Endothelial cell of umbilical vein (primary cell): ENCODE measurements around the gene MRPL17. TPM values are rescaled to one million over a fixed set of nuclear protein-coding genes. Genes with fewer than 3 reads are reported as not detected.

Experiments
- BruUV-seq: library from RNA; stranded (reverse); fragments of 400-500 nt; replicated peaks from 2 replicates; lab custom pipeline; 2021; lab: Mats Ljungman, UMichigan
- CTCF ChIA-PET: fragments of 300-600, 350-600 bp; sonication (Branson Sonifier 250); formaldehyde crosslinking; loops from one replicate; lab custom pipeline; 2021; ENCODE audit warnings: antibody characterized with exemption, inconsistent platforms; lab: Charles Lee
- POLR2A ChIA-PET: fragments of 300-600, 350-600 bp; sonication (Branson Sonifier 250); formaldehyde crosslinking; loops from one replicate; lab custom pipeline; 2021; ENCODE audit warnings: antibody characterized with exemption, inconsistent platforms; lab: Charles Lee
- DNase-seq: peaks from one replicate; pipeline ENCODE4 v3.0.0-alpha.2; 2011; ENCODE audit warnings: low read depth, low spot score
- FAIRE-seq: peaks from 2 replicates; lab custom pipeline; 2011; peaks lifted over from hg19 to GRCh38; lab: Jason Lieb, UNC
- H2AFZ ChIP-seq: 2 replicates; pipeline ENCODE4 v1.6.0; 2012; ENCODE audit warnings: low read depth, low read length, control low read depth, inconsistent platforms
- H3K27ac ChIP-seq: 2 replicates; pipeline ENCODE4 v1.5.1; 2011; ENCODE audit warnings: low read depth, mild to moderate bottlenecking, control low read depth, low read length, moderate library complexity; ENCODE audit not compliant: insufficient read depth
- H3K27me3 ChIP-seq, 2 experiments: 2 replicates each; pipeline versions ENCODE4 v1.6.0 to v1.6.1; 2011; ENCODE audit warnings: low read length in 2 of 2, mixed read lengths in 1 of 2; ENCODE audit not compliant: control insufficient read depth in 2 of 2, insufficient read depth in 2 of 2
- H3K36me3 ChIP-seq, 2 experiments: 2 replicates in 1 of 2; 3 replicates in 1 of 2; pipeline ENCODE4 v1.5.1; 2011; ENCODE audit warnings: low read length in 2 of 2, mild to moderate bottlenecking in 1 of 2, moderate library complexity in 1 of 2; ENCODE audit not compliant: control insufficient read depth in 2 of 2, insufficient read depth in 2 of 2; ENCODE audit errors: extremely low read depth in 1 of 2
- H3K4me1 ChIP-seq: 3 replicates; pipeline ENCODE4 v1.5.1; 2011; ENCODE audit warnings: mild to moderate bottlenecking, low read length; ENCODE audit not compliant: control insufficient read depth, insufficient read depth; ENCODE audit errors: extremely low read depth
- H3K4me2 ChIP-seq: 2 replicates; pipeline ENCODE4 v1.6.1; 2011; ENCODE audit warnings: low read length, control low read depth, mixed read lengths; ENCODE audit not compliant: insufficient read depth
- H3K4me3 ChIP-seq, 3 experiments: fragments of 200-600 bp in 1 of 3; sonication (generic), shearing (Covaris generic) in 1 of 3; replicated peaks in 1 of 3; 2 replicates each; pipeline ENCODE4 v1.5.1; 2011 to 2016; ENCODE audit warnings: control low read depth in 3 of 3, low read length in 3 of 3, mild to moderate bottlenecking in 2 of 3, inconsistent platforms in 1 of 3, low read depth in 1 of 3, moderate library complexity in 1 of 3; ENCODE audit not compliant: insufficient read depth in 1 of 3
- H3K79me2 ChIP-seq: 2 replicates; pipeline ENCODE4 v1.6.0; 2012; ENCODE audit warnings: low read length, inconsistent platforms; ENCODE audit not compliant: control insufficient read depth, insufficient read depth
- H3K9ac ChIP-seq: replicated peaks from 2 replicates; pipeline ENCODE3; 2011; ENCODE audit warnings: low read length, control low read depth; ENCODE audit not compliant: insufficient read depth; ENCODE audit errors: extremely low read depth
- H3K9me1 ChIP-seq: replicated peaks from 3 replicates; pipeline ENCODE4 v1.6.0; 2011; ENCODE audit warnings: mild to moderate bottlenecking, low read length; ENCODE audit not compliant: control insufficient read depth, insufficient read depth; ENCODE audit errors: extremely low read depth
- H3K9me3 ChIP-seq: replicated peaks from 2 replicates; pipeline ENCODE4 v1.5.1; 2012; ENCODE audit warnings: low read length, inconsistent platforms; ENCODE audit not compliant: control insufficient read depth, insufficient read depth
- H4K20me1 ChIP-seq: replicated peaks from 2 replicates; pipeline ENCODE3; 2011; ENCODE audit warnings: mild to moderate bottlenecking, low read length; ENCODE audit not compliant: control insufficient read depth, insufficient read depth; ENCODE audit errors: extremely low read depth
- EZH2 ChIP-seq: IDR thresholded peaks from 2 replicates; pipeline ENCODE4 v1.6.1; 2012; ENCODE audit warnings: borderline replicate concordance, low read depth, mild to moderate bottlenecking, moderate library complexity, low read length, inconsistent platforms; ENCODE audit not compliant: severe bottlenecking
- FOS ChIP-seq: IDR thresholded peaks from 2 replicates; pipeline ENCODE4 v1.6.1; 2011; ENCODE audit warnings: mild to moderate bottlenecking, low read length, moderate library complexity, borderline replicate concordance; ENCODE audit not compliant: insufficient read depth
- GATA2 ChIP-seq: IDR thresholded peaks from 2 replicates; pipeline ENCODE4 v1.7.0; 2011; ENCODE audit warnings: low read depth, mild to moderate bottlenecking, moderate library complexity, mixed read lengths, low read length; ENCODE audit not compliant: insufficient read length, insufficient read depth
- JUN ChIP-seq: IDR thresholded peaks from 2 replicates; pipeline ENCODE4 v1.6.1; 2011; ENCODE audit warnings: borderline replicate concordance, low read depth; ENCODE audit not compliant: insufficient read length, insufficient read depth
- MYC ChIP-seq: IDR thresholded peaks from one replicate; pipeline ENCODE4 v1.6.1; 2011; ENCODE audit warnings: mild to moderate bottlenecking, low read depth, low read length
- POLR2A ChIP-seq: IDR thresholded peaks from 2 replicates; pipeline ENCODE4 v1.6.1; 2012; ENCODE audit warnings: low read depth, mild to moderate bottlenecking, control low read depth, low read length
- POLR2AphosphoS5 ChIP-seq: IDR thresholded peaks from 2 replicates; pipeline ENCODE4 v1.6.1; 2012; ENCODE audit warnings: low read depth, mild to moderate bottlenecking, control low read depth, low read length, moderate library complexity; ENCODE audit not compliant: insufficient read depth
- dilution Hi-C: fragments of 300-500 bp; cut with MboI; formaldehyde crosslinking; loops from one replicate; pipeline ENCODE4 v1.15.0; 2019; ENCODE audit warnings: low sequenced_read_pairs; ENCODE audit not compliant: extremely low pct_ligation_motif_present
- intact Hi-C: fragments of 100-400 bp; cut with micrococcal nuclease; formaldehyde crosslinking; loops from one replicate; pipeline ENCODE4 v1.10.0; 2022
- polyA plus RNA-seq, 4 experiments: library from polyadenylated mRNA; depleted of rRNA in 3 of 4; stranded (reverse) in 3 of 4; unstranded in 1 of 4; fragments of >200 nt; gene quantifications; 2 replicates each; pipeline versions ENCODE4 v1.2.1 to v1.2.3, GENCODE V29; 2011 to 2012; ENCODE audit warnings: missing spikeins in 1 of 4
- total RNA-seq: library from RNA; stranded (reverse); gene quantifications from 2 replicates; pipeline ENCODE4 v1.2.3, GENCODE V29; 2021
- TF ChIP-seq, protein P1 (sequence below), 2 donors: IDR thresholded peaks; 1 replicate in 1 of 2; 2 replicates in 1 of 2; pipeline ENCODE4 v1.5.1; 2011; ENCODE audit warnings: low read length in 2 of 2, mild to moderate bottlenecking in 2 of 2, moderate library complexity in 2 of 2, control low read depth in 1 of 2, inconsistent platforms in 1 of 2, low read depth in 1 of 2; ENCODE audit not compliant: insufficient read depth in 1 of 2; ENCODE audit errors: extremely low read depth in 1 of 2
- TF ChIP-seq, protein P2 (sequence below): IDR thresholded peaks from 2 replicates; pipeline ENCODE4 v1.6.1; 2011; ENCODE audit not compliant: insufficient read depth, insufficient read length

MRPL17 gene
- total and polyA plus RNA-seq, 2 donors (not counting 3 experiments of a cell fraction or from before 2014, with no cell fraction given): 67.6 to 87.2 TPM

DNA sequence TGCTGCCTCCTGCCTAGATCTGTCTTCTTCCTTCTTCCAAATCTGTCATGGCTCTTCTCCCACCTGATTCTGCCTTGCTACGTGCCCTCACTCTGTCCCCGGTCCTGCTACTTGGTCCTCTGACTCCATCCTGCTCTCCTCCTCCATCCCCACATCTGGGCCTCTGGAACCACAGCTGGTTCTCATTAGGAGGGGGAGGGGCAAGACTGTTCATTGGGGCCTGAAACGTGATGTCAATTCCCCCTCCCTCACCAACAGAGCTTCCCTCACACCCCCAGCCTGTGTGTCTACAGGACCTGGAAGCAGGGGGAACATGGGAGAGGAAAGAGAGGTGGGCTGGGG is 36.6 kb downstream of the MRPL17 start:
- CTCF ChIA-PET: interaction anchor here (0.7 to 2.4 kb wide), 9 partner anchors 9 to 267 kb away, joined by 3 to 19 read pairs (median 4); partner anchors contain the start of gene MRPL17
- peak overlapping the region; percentile 58 for H3K9ac ChIP-seq

More for the DNA sequence above, 36.6 kb downstream of the MRPL17 start:
- Histone ChIP-seq H3K4me1 (peaks cover 37% of the 10 kb centered on the region), H3K79me2 (peaks cover 4% of the 10 kb centered on the region), H2AFZ (peak overlapping the region; percentile 13), H4K20me1 (no peaks in the 10 kb centered on the region), H3K36me3 (no peaks in the 10 kb centered on the region), H3K4me3 (no peak overlapping the region), H3K27ac (peak overlapping the region; percentile 84), H3K9me1 (no peaks in the 10 kb centered on the region), H3K4me2 (peak overlapping the region; percentile 61), H3K27me3 (no peaks in the 10 kb centered on the region), H3K9me3 (no peaks in the 10 kb centered on the region)
- dilution Hi-C loops: no loop called here
- TF ChIP-seq, protein P1, sequence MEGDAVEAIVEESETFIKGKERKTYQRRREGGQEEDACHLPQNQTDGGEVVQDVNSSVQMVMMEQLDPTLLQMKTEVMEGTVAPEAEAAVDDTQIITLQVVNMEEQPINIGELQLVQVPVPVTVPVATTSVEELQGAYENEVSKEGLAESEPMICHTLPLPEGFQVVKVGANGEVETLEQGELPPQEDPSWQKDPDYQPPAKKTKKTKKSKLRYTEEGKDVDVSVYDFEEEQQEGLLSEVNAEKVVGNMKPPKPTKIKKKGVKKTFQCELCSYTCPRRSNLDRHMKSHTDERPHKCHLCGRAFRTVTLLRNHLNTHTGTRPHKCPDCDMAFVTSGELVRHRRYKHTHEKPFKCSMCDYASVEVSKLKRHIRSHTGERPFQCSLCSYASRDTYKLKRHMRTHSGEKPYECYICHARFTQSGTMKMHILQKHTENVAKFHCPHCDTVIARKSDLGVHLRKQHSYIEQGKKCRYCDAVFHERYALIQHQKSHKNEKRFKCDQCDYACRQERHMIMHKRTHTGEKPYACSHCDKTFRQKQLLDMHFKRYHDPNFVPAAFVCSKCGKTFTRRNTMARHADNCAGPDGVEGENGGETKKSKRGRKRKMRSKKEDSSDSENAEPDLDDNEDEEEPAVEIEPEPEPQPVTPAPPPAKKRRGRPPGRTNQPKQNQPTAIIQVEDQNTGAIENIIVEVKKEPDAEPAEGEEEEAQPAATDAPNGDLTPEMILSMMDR (IDR thresholded peaks at IDR 0.05; ENCODE audit: extremely low read depth in 1 of 2, insufficient read depth in 1 of 2, low read depth in 1 of 2, low read length in 2 of 2): no peak
- TF ChIP-seq EZH2: no peak
- TF ChIP-seq POLR2A: no peak
- TF ChIP-seq FOS: no peak
- TF ChIP-seq, protein P2, sequence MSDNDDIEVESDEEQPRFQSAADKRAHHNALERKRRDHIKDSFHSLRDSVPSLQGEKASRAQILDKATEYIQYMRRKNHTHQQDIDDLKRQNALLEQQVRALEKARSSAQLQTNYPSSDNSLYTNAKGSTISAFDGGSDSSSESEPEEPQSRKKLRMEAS: no peak
- no peak for TF ChIP-seq JUN
- no peak for TF ChIP-seq GATA2
- no peak for TF ChIP-seq POLR2AphosphoS5
- no peak for TF ChIP-seq MYC
- POLR2A ChIA-PET: interaction anchor here (2.3 kb wide), 1 partner anchor 11 kb away, joined by 11 read pairs; no protein-coding TSS in a partner anchor
- TSS peak; percentile 83 for BruUV-seq
- no peak for DNase-seq
- no peak for FAIRE-seq
- intact Hi-C loops: loop anchor here (1.0 kb wide), 5 partner anchors 9 to 37 kb away; partner anchors contain the start of genes DCHS1, MRPL17 and TPP1
